ENCODE measurements around the gene ATG4D. TPM values are rescaled to one million over a fixed set of nuclear protein-coding genes. Genes with fewer than 3 reads are reported as not detected.

The ATG4D gene
- 10 to 100 TPM; 18.1 to 49.2 (median 27.7) TPM for total RNA-seq

- TF ChIP-seq POLR2AphosphoS5 (IDR thresholded peaks at IDR 0.05), result peak; percentile 53 to 73
- peak in 3 of 4 donors; percentile 61 to 85 (median 62) for TF ChIP-seq POLR2A (IDR thresholded peaks at IDR 0.05)
- TF ChIP-seq EP300 (IDR thresholded peaks at IDR 0.05), result no peak
- H3K9me3 ChIP-seq, result no peaks in the 10 kb centered on the region
- peaks cover 0 to 21% (median 11%) of the 10 kb centered on the region in 4 donors for H3K36me3 ChIP-seq
- peak; percentile 92 to 95 for ATAC-seq (ENCODE audit: low FRiP score in 2 of 2)
- peaks cover 9 to 23% (median 16%) of the 10 kb centered on the region in 4 donors for H3K4me1 ChIP-seq
- peak; percentile 91 to 97 for DNase-seq
- H3K27me3 ChIP-seq, result no peaks in the 10 kb centered on the region
- 1 to 3% methylated on average over 18 of the region's 79 CpGs for WGBS, 2 donors
- H3K27ac ChIP-seq, result peak within 1 kb of the TSS; percentile 85 to 96 (median 92)
- H3K4me3 ChIP-seq, result peak within 1 kb of the TSS; percentile 54 to 87 (median 82)
Measured at GRCh38 chr19:10543420-10544241, at the start of gene ATG4D. Gene ATG4D (plus strand): TSS chr19:10543904. CDS start chr19:10544091, 187 bp downstream.

- Histone ChIP-seq H3K4me1 (peaks cover 31 to 53% (median 41%) of the 10 kb centered on the region in 4 donors), H3K27me3 (no peaks in the 10 kb centered on the region), H3K27ac (no peak overlapping the region), H3K9me3 (no peaks in the 10 kb centered on the region), H3K4me3 (no peak overlapping the region), H3K36me3 (peaks cover 11 to 68% (median 48%) of the 10 kb centered on the region in 4 donors)
- ATAC-seq (ENCODE audit: low FRiP score in 2 of 2) (no peak), DNase-seq (no peak)
- TF ChIP-seq EP300 (IDR thresholded peaks at IDR 0.05), result no peak
- no peak for TF ChIP-seq POLR2AphosphoS5 (IDR thresholded peaks at IDR 0.05)
- TF ChIP-seq POLR2A (IDR thresholded peaks at IDR 0.05), result no peak
- no peak for TF ChIP-seq CTCF (IDR thresholded peaks at IDR 0.05)
- 93% methylated on average over 4 of the region's 4 CpGs for WGBS, 2 donors
Measured at GRCh38 chr19:10497371-10497770, 46.3 kb upstream of the ATG4D start.

DNA sequence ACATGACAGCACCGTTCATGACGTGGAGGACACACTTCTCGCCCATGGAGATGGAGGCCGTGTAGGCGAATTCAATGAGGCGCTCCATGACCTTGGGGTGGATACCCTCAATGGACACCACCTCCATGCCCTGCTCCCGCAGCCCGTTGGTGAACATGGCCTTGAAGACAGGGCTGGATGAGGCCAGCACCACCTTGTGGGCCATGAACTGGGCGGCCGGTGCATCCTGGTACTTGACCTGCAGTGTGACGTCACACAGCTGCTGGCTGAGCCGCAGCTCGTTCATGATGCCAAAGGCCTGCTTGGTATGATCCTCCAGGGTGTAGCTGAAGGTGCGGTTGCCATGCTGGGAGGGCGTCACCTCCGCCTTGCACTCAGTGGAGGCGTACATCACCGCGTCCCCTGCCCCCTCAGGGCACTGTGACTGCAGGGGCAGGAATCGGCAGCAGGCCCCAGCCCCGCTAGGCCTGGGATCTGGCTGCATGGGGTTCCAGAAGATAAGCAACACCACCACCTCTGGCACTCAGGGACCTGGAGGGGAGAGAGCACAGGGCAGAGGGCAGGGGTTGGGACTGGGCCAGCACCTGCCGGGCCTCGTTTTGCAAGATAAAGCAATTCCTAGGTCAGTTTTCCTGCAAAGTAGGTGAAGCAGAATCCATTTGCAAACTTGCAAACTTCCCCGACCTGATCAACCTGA lies 44.0 kb upstream of the ATG4D start:
- Histone ChIP-seq H3K4me1 (peaks cover 31 to 59% (median 43%) of the 10 kb centered on the region in 4 donors), H3K27ac (peak overlapping the region in 3 of 4 donors; percentile 4 to 59 (median 58)), H3K9me3 (no peaks in the 10 kb centered on the region), H3K4me3 (no peak overlapping the region), H3K27me3 (no peaks in the 10 kb centered on the region), H3K36me3 (peaks cover 11 to 47% (median 37%) of the 10 kb centered on the region in 4 donors)
- 87 to 91% methylated on average over 21 to 22 of the region's 24 CpGs for WGBS, 2 donors
- no peak for TF ChIP-seq POLR2A (IDR thresholded peaks at IDR 0.05)
- TF ChIP-seq CTCF (IDR thresholded peaks at IDR 0.05), result no peak
- no peak for TF ChIP-seq POLR2AphosphoS5 (IDR thresholded peaks at IDR 0.05)
- no peak for TF ChIP-seq EP300 (IDR thresholded peaks at IDR 0.05)
- DNase-seq (peak in 1 of 2 donors; percentile 59), ATAC-seq (ENCODE audit: low FRiP score in 2 of 2) (no peak)

DNA sequence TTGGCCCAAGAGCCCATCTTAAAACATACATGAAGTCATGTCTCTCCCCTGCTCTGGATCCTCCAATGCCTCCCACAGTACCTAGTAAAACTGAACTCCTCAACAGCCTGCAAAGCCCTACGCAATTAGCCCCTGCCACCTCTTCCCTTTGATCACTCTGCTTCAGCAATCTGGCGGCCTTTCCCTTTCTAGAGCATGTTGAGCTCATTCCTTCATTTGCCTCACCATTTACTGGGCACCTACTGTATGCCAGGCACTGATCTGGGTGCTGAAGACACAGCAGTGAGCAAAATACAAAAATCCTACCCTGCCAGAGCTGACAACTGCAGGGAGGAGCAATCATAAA lies 43.5 kb upstream of the ATG4D start:
- no peaks in the 10 kb centered on the region for H3K27me3 ChIP-seq
- no peak overlapping the region for H3K4me3 ChIP-seq
- no peaks in the 10 kb centered on the region for H3K9me3 ChIP-seq
- H3K4me1 ChIP-seq, result peaks cover 32 to 59% (median 43%) of the 10 kb centered on the region in 4 donors
- ATAC-seq (ENCODE audit: low FRiP score in 2 of 2), result no peak
- WGBS, 2 donors, result 93 to 97% methylated on average over 2 of the region's 2 CpGs
- peak overlapping the region in 1 of 4 donors; percentile 4 for H3K27ac ChIP-seq
- H3K36me3 ChIP-seq, result peaks cover 11 to 42% (median 32%) of the 10 kb centered on the region in 4 donors
- no peak for DNase-seq
- TF ChIP-seq POLR2A (IDR thresholded peaks at IDR 0.05) (no peak), CTCF (IDR thresholded peaks at IDR 0.05) (no peak), EP300 (IDR thresholded peaks at IDR 0.05) (no peak), POLR2AphosphoS5 (IDR thresholded peaks at IDR 0.05) (no peak)

DNA sequence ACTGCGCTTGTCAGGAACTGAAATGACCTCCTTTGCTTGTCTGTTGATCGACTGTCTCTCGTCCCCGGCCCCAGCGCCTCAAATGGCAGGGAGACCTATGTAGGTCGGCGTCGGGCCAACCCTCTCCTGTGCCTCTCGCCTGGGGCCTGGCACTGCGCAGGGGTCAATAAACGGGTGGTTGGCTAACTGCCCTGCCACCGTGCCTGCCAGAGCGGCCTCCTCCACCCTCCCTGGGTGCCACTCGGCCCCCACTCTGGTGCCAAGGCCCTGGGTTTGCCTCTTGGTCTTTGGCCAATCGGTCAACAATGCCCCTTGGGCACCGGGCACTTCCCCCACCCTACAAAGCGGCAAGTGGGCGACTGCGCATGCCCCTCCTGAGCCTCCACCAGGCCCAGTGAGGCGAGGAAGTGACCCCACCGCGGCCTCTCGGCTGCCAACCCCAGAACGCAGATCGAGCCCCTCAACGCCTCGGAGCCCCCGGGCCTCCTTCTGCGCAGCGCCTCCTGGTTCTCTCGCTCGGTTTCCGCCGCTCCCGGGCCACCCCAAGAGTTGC lies 41.7 kb upstream of the ATG4D start:
- H3K4me1 ChIP-seq, result peaks cover 35 to 54% (median 42%) of the 10 kb centered on the region in 4 donors
- WGBS, 2 donors, result 1% methylated on average over 10 to 22 of the region's 35 CpGs
- H3K4me3 ChIP-seq, result peak overlapping the region; percentile 64 to 100 (median 70)
- H3K27me3 ChIP-seq, result no peaks in the 10 kb centered on the region
- TF ChIP-seq POLR2A (IDR thresholded peaks at IDR 0.05), result no peak
- peak; percentile 41 to 46 for TF ChIP-seq POLR2AphosphoS5 (IDR thresholded peaks at IDR 0.05)
- H3K36me3 ChIP-seq, result peaks cover 11 to 24% (median 19%) of the 10 kb centered on the region in 4 donors
- DNase-seq (peak; percentile 91 to 92), ATAC-seq (ENCODE audit: low FRiP score in 2 of 2) (peak; percentile 77 to 81)
- H3K9me3 ChIP-seq, result no peaks in the 10 kb centered on the region
- peak overlapping the region; percentile 97 to 98 (median 98) for H3K27ac ChIP-seq

Data from upper lobe of left lung (tissue), 6 donors.